Measurements from ENCODE around the gene TINAG.

Gene TINAG

DNA sequence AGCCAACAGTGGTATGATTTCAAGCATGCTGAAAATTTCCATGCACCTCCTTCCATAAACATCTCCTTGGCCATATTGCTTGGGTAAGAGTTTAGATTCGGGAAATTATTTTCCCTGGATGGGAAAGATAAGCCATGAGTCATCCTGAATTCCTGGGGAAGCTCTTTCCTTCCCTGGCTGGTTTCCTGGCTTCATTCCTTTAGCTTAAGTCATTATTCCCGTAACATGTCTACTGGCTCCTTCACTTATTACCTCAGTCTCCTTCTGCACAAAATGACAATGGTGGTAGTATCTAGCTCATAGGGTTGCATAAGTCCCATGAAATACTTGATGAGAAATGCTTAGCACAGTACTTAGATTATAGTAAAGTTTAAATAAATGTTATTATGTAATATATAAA, 27.6 kb downstream of the TINAG start:
- Mint-ChIP-seq H3K4me3 (no peak overlapping the region), H3K4me1 (ENCODE audit: low read depth) (no peaks in the 10 kb centered on the region), H3K9me3 (peaks cover 12% of the 10 kb centered on the region), H3K36me3 (ENCODE audit: low read depth) (no peaks in the 10 kb centered on the region), H3K27ac (no peak overlapping the region), H3K27me3 (no peaks in the 10 kb centered on the region)
- intact Hi-C loops (cut with micrococcal nuclease): no loop called here

DNA sequence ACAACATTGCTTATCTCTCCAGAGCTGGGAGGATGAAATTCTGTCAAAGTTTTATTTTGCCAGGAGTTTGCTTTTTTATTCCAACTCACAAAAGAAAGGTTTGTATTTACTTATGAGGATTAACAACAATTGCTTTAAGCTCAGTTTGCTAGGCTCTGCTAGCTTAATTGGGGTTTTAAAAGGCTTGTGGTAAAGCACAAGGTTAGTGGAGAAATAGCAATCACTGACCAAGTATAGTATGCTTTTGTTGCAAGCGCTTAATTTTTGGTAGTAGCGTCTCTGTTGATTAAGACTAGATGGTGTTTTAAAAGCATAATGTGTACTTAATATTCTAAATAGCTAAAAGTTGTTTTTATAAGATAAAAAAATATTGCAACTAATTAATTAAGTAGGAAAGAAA, 45.7 kb downstream of the TINAG start:
- no peaks in the 10 kb centered on the region for H3K9me3 Mint-ChIP-seq
- H3K4me1 Mint-ChIP-seq (ENCODE audit: low read depth): no peaks in the 10 kb centered on the region
- intact Hi-C loops (cut with micrococcal nuclease): no loop called here
- H3K4me3 Mint-ChIP-seq: no peak overlapping the region
- H3K27me3 Mint-ChIP-seq: no peaks in the 10 kb centered on the region
- no peak overlapping the region for H3K27ac Mint-ChIP-seq
- no peaks in the 10 kb centered on the region for H3K36me3 Mint-ChIP-seq (ENCODE audit: low read depth)

GRCh38 chr6:54354608-54355007, 46.4 kb downstream of the TINAG start:
- intact Hi-C loops (cut with micrococcal nuclease): no loop called here
- H3K9me3 Mint-ChIP-seq: no peaks in the 10 kb centered on the region
- H3K4me3 Mint-ChIP-seq: no peak overlapping the region
- H3K27me3 Mint-ChIP-seq: no peaks in the 10 kb centered on the region
- H3K27ac Mint-ChIP-seq: no peak overlapping the region
- H3K4me1 Mint-ChIP-seq (ENCODE audit: low read depth): no peaks in the 10 kb centered on the region
- H3K36me3 Mint-ChIP-seq (ENCODE audit: low read depth): no peaks in the 10 kb centered on the region

- H3K4me3 Mint-ChIP-seq: no peak overlapping the region
- no peaks in the 10 kb centered on the region for H3K4me1 Mint-ChIP-seq (ENCODE audit: low read depth)
- intact Hi-C loops (cut with micrococcal nuclease): no loop called here
- no peaks in the 10 kb centered on the region for H3K9me3 Mint-ChIP-seq
- no peaks in the 10 kb centered on the region for H3K27me3 Mint-ChIP-seq
- no peaks in the 10 kb centered on the region for H3K36me3 Mint-ChIP-seq (ENCODE audit: low read depth)
- no peak overlapping the region for H3K27ac Mint-ChIP-seq
Observed at GRCh38 chr6:54357141-54357540, 48.9 kb downstream of the TINAG start.

DNA sequence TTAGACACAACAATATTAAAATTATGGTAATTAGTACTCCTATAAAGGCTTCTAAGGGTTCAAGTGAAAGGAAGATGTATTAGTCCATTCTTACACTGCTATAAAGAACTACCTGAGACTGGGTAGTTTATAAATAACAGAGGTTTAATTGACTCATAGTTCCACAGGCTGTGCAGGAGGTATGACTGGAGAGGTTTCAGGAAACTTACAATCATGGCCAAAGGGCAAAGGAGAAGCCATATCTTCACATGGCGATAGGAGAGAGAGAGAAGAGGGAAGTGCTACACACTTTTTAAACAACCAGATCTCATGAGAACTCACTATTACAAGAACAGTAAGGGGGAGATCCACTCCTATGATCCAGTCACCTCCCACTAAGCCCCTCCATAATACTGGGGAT, 52.9 kb downstream of the TINAG start:
- no peaks in the 10 kb centered on the region for H3K27me3 Mint-ChIP-seq
- H3K27ac Mint-ChIP-seq: no peak overlapping the region
- H3K9me3 Mint-ChIP-seq: no peaks in the 10 kb centered on the region
- no peaks in the 10 kb centered on the region for H3K4me1 Mint-ChIP-seq (ENCODE audit: low read depth)
- no peaks in the 10 kb centered on the region for H3K36me3 Mint-ChIP-seq (ENCODE audit: low read depth)
- no peak overlapping the region for H3K4me3 Mint-ChIP-seq
- intact Hi-C loops (cut with micrococcal nuclease): no loop called here

GRCh38 chr6:54361734-54362133, 53.5 kb downstream of the TINAG start:
- H3K9me3 Mint-ChIP-seq: no peaks in the 10 kb centered on the region
- no peaks in the 10 kb centered on the region for H3K4me1 Mint-ChIP-seq (ENCODE audit: low read depth)
- no peak overlapping the region for H3K27ac Mint-ChIP-seq
- no peaks in the 10 kb centered on the region for H3K27me3 Mint-ChIP-seq
- H3K4me3 Mint-ChIP-seq: no peak overlapping the region
- intact Hi-C loops (cut with micrococcal nuclease): no loop called here
- no peaks in the 10 kb centered on the region for H3K36me3 Mint-ChIP-seq (ENCODE audit: low read depth)

GRCh38 chr6:54366667-54367327, 58.6 kb downstream of the TINAG start:
- Mint-ChIP-seq H3K27me3 (no peaks in the 10 kb centered on the region), H3K4me3 (no peak overlapping the region), H3K36me3 (ENCODE audit: low read depth) (no peaks in the 10 kb centered on the region), H3K27ac (no peak overlapping the region), H3K4me1 (ENCODE audit: low read depth) (no peaks in the 10 kb centered on the region), H3K9me3 (no peaks in the 10 kb centered on the region)
- intact Hi-C loops (cut with micrococcal nuclease): no loop called here

DNA sequence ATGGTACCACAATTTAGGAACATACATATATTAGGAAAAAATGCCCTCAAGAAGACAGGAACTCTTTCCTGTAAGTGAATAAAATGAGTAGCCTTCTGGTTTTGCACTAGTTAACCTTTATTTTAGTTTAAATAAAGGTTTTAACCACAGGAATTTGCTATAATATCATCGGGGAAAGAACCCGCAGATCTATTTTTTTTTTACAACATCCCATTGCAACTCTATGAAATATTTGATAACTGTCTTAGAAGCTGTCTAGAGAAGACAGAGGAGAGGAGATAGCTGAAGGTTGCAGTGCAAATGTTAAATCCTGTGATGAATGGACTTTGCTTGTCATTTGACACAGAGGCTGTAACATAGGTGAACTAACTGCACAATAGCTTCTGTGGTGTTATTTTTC, 69.5 kb downstream of the TINAG start:
- Mint-ChIP-seq H3K27me3 (no peaks in the 10 kb centered on the region), H3K4me1 (ENCODE audit: low read depth) (no peaks in the 10 kb centered on the region)

DNA sequence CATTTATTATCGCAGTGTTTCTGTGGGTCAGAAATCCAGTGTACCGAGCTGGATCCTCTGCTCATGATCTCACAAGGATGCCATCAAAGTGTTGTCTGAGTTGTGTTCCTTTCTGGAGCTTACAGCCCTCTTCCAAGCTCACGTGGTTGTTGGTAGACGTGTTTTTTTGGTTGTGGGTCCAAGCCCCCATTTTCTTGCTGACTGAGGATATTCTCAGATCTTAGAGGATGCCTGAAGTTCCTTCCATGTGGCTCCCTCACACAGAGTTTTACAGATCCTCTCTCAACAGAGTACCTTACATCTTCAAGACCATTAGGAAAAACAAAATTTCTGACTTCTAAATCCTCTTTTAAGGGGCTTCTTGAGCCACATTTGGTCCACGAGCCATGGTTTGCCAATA, 78.1 kb downstream of the TINAG start:
- Mint-ChIP-seq H3K4me3 (no peak overlapping the region), H3K27ac (no peak overlapping the region), H3K9me3 (peaks cover 9% of the 10 kb centered on the region), H3K27me3 (no peaks in the 10 kb centered on the region), H3K4me1 (ENCODE audit: low read depth) (no peaks in the 10 kb centered on the region), H3K36me3 (ENCODE audit: low read depth) (no peaks in the 10 kb centered on the region)
- intact Hi-C loops (cut with micrococcal nuclease): no loop called here

More for the DNA sequence above, 69.5 kb downstream of the TINAG start:
- Mint-ChIP-seq H3K36me3 (ENCODE audit: low read depth) (no peaks in the 10 kb centered on the region), H3K9me3 (no peaks in the 10 kb centered on the region), H3K27ac (no peak overlapping the region), H3K4me3 (no peak overlapping the region)
- intact Hi-C loops (cut with micrococcal nuclease): no loop called here

DNA sequence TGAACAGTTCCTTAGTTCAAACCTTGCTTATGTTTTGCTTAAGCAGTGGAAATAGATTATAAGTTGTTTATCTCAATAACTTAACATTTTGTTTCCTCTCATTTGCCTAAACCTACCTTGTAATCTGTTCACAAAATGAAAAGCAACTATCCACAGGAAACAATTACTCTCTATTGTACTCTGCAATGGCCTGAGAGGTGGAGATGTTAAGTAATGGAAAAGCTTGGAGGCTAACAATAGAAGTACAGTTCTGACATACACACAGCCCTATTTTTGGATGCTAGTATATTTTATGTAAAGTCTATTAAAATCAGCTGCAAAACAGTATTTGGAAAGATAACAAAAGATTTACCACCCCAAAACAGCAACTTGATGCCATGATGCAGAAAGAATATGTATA, 82.1 kb downstream of the TINAG start:
- Mint-ChIP-seq H3K4me3 (no peak overlapping the region), H3K27ac (no peak overlapping the region), H3K9me3 (peaks cover 32% of the 10 kb centered on the region), H3K27me3 (no peaks in the 10 kb centered on the region), H3K4me1 (ENCODE audit: low read depth) (no peaks in the 10 kb centered on the region), H3K36me3 (ENCODE audit: low read depth) (no peaks in the 10 kb centered on the region)
- intact Hi-C loops (cut with micrococcal nuclease): no loop called here

- Mint-ChIP-seq H3K9me3 (peaks cover 32% of the 10 kb centered on the region), H3K27ac (no peak overlapping the region), H3K4me3 (no peak overlapping the region), H3K4me1 (ENCODE audit: low read depth) (no peaks in the 10 kb centered on the region), H3K27me3 (no peaks in the 10 kb centered on the region), H3K36me3 (ENCODE audit: low read depth) (no peaks in the 10 kb centered on the region)
- intact Hi-C loops (cut with micrococcal nuclease): no loop called here
Observed at GRCh38 chr6:54391577-54391976, 83.3 kb downstream of the TINAG start.

DNA sequence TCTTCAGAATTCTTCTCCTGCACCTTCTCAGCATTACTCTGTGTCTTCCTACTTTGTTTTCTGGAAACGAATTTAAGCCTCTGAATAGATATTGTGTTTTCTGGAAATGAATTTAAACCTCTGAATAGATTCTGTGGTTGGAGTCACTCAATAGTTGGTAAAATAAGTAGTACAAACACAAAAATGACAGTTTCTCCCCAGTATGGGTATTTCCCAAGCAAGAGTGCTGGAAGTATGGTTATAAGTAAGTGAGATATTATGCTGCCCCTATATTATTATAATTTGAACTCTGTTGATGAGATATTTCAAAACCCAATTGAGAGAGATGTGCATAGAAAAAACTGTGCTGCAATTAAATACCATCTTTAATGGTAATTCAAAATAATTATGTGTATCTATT, 94.9 kb downstream of the TINAG start:
- H3K27me3 Mint-ChIP-seq: no peaks in the 10 kb centered on the region
- H3K9me3 Mint-ChIP-seq: no peaks in the 10 kb centered on the region
- H3K27ac Mint-ChIP-seq: no peak overlapping the region
- no peak overlapping the region for H3K4me3 Mint-ChIP-seq
- no peaks in the 10 kb centered on the region for H3K4me1 Mint-ChIP-seq (ENCODE audit: low read depth)
- no peaks in the 10 kb centered on the region for H3K36me3 Mint-ChIP-seq (ENCODE audit: low read depth)
- intact Hi-C loops (cut with micrococcal nuclease): no loop called here

GRCh38 chr6:54404791-54405190, 96.5 kb downstream of the TINAG start:
- intact Hi-C loops (cut with micrococcal nuclease): no loop called here
- H3K27ac Mint-ChIP-seq: no peak overlapping the region
- H3K27me3 Mint-ChIP-seq: no peaks in the 10 kb centered on the region
- H3K9me3 Mint-ChIP-seq: peaks cover 13% of the 10 kb centered on the region
- H3K36me3 Mint-ChIP-seq (ENCODE audit: low read depth): no peaks in the 10 kb centered on the region
- no peak overlapping the region for H3K4me3 Mint-ChIP-seq
- H3K4me1 Mint-ChIP-seq (ENCODE audit: low read depth): no peaks in the 10 kb centered on the region

DNA sequence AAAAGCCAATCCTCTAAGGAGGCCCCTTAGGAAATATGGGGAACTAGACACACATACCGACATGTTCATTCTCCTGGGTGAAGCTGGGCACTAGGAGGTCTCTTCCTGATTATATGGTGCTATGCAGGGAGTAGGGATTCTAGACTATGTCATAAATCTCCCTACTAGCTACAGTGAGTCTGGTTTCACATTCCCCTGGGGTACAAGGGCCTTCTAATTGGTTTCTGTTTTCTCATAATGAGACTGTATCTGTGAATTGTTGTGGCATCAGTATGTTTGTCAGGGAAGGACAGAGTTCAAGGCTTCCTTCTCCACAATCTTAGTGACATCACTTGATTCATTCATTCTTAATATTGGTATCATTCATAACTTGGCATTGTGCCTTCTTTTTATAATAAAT, 103.5 kb downstream of the TINAG start:
- intact Hi-C loops (cut with micrococcal nuclease): no loop called here
- Mint-ChIP-seq H3K27ac (no peak overlapping the region), H3K4me3 (no peak overlapping the region), H3K36me3 (ENCODE audit: low read depth) (no peaks in the 10 kb centered on the region), H3K4me1 (ENCODE audit: low read depth) (no peaks in the 10 kb centered on the region), H3K9me3 (peaks cover 35% of the 10 kb centered on the region), H3K27me3 (no peaks in the 10 kb centered on the region)

DNA sequence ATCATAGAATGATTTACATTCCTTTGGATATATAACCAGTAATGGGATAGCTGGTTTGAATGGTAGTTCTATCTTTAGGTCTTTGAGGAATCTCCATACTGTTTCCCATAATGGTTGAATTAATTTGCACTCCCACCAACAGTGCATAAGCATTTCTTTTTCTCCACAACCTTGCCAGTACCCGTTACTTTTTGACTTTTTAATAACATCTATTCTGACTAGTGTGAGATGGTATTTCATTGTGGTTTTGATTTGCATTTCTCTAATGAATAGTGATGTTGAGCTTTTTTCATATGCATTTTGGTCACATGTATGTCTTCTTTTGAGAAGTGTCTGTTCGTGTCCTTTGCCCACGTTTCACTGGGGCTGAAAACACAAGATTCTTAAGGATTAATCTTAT, 107.3 kb downstream of the TINAG start:
- Mint-ChIP-seq H3K27ac (no peak overlapping the region), H3K9me3 (peaks cover 14% of the 10 kb centered on the region), H3K4me3 (no peak overlapping the region), H3K27me3 (no peaks in the 10 kb centered on the region), H3K36me3 (ENCODE audit: low read depth) (no peaks in the 10 kb centered on the region), H3K4me1 (ENCODE audit: low read depth) (no peaks in the 10 kb centered on the region)
- intact Hi-C loops (cut with micrococcal nuclease): no loop called here
